Upper lobe of right lung (tissue), 1 donor: ENCODE measurements around the gene METTL2B. TPM values are rescaled to one million over a fixed set of nuclear protein-coding genes. Genes with fewer than 3 reads are reported as not detected.
"Not testable (repeated sequence)": the region's sequence is repeated elsewhere in the genome, so short reads cannot be mapped to it uniquely, and the experiment has no call there.

Experiments used
- ATAC-seq: fragments of 200-7000 bp; cut with Tn5 transposase; one replicate; pipeline ENCODE4 v1.9.1; 2020; ENCODE audit warnings: mild to moderate bottlenecking, moderate library complexity
- DNase-seq: peaks from one replicate; pipeline ENCODE4 v3.0.0-alpha.2; 2020
- H3K27ac ChIP-seq: fragments of 200-600 bp; one replicate; pipeline ENCODE4 v1.8.0; 2022
- H3K27me3 ChIP-seq: fragments of 200-600 bp; one replicate; pipeline ENCODE4 v1.8.0; 2022; ENCODE audit warnings: mild to moderate bottlenecking
- H3K36me3 ChIP-seq: fragments of 200-600 bp; one replicate; pipeline ENCODE4 v1.8.0; 2022
- H3K4me1 ChIP-seq: fragments of 200-600 bp; one replicate; pipeline ENCODE4 v1.8.0; 2022
- H3K4me3 ChIP-seq: fragments of 200-600 bp; one replicate; pipeline ENCODE4 v1.8.0; 2022; ENCODE audit warnings: mild to moderate bottlenecking
- H3K9me3 ChIP-seq: fragments of 200-600 bp; one replicate; pipeline ENCODE4 v1.8.0; 2022
- CTCF ChIP-seq: fragments of 200-600 bp; IDR thresholded peaks from one replicate; pipeline ENCODE4 v1.8.0; 2022; ENCODE audit warnings: antibody characterized with exemption
- intact Hi-C: fragments of 100-400 bp; cut with DNase I; formaldehyde crosslinking; loops from one replicate; pipeline ENCODE4 v1.11.0; 2022
- total RNA-seq: library from RNA; stranded (reverse); fragmentation: NEBNext Ultra II Directional; extraction: Animal tissue kit (Norgen Biotek cat#: 25700); gene quantifications from one replicate; pipeline ENCODE4 v1.2.1, GENCODE V29; 2021
- donor health status: DM: no; HTN: yes; CAD: no; lungs with severe emphysema.

METTL2B gene
- total RNA-seq, 1 donor from 2014 or later = 22.1 TPM

GRCh38 chr7:128530121-128530854 is 53.7 kb downstream of the METTL2B start:
- ATAC-seq = peak; percentile 13
- Histone ChIP-seq H3K4me3 (peak overlapping the region; percentile 73), H3K27ac (peak overlapping the region; percentile 95), H3K36me3 (peaks cover 15% of the 10 kb centered on the region), H3K4me1 (peaks cover 18% of the 10 kb centered on the region)
- H3K9me3 ChIP-seq, H3K27me3 ChIP-seq, DNase-seq, intact Hi-C loops: not testable (repeated sequence)

GRCh38 chr7:128530855-128531104 is 54.2 kb downstream of the METTL2B start:
- Histone ChIP-seq H3K27ac (peak overlapping the region; percentile 95), H3K27me3 (no peaks in the 10 kb centered on the region), H3K36me3 (peaks cover 19% of the 10 kb centered on the region), H3K4me1 (peaks cover 20% of the 10 kb centered on the region), H3K9me3 (no peaks in the 10 kb centered on the region), H3K4me3 (peak overlapping the region; percentile 73)
- ATAC-seq (no peak), DNase-seq (no peak)
- intact Hi-C loops = no loop called here
- TF ChIP-seq CTCF = no peak

GRCh38 chr7:128531105-128531954 is 54.8 kb downstream of the METTL2B start:
- Histone ChIP-seq H3K4me3 (peak overlapping the region; percentile 73), H3K27ac (peak overlapping the region; percentile 95), H3K36me3 (peaks cover 19% of the 10 kb centered on the region), H3K4me1 (peaks cover 20% of the 10 kb centered on the region)
- intact Hi-C loops, H3K9me3 ChIP-seq, H3K27me3 ChIP-seq: not testable (repeated sequence)
- ATAC-seq (peak; percentile 96), DNase-seq (peak; percentile 94)

GRCh38 chr7:128531955-128532478 is 55.5 kb downstream of the METTL2B start:
- H3K4me1 ChIP-seq = peaks cover 20% of the 10 kb centered on the region
- DNase-seq (peak; percentile 79), ATAC-seq (peak; percentile 4)
- peaks cover 25% of the 10 kb centered on the region for H3K36me3 ChIP-seq
- H3K9me3 ChIP-seq, intact Hi-C loops, H3K27me3 ChIP-seq: not testable (repeated sequence)
- peak overlapping the region; percentile 95 for H3K27ac ChIP-seq
- peak overlapping the region; percentile 73 for H3K4me3 ChIP-seq

- H3K9me3 ChIP-seq, intact Hi-C loops, ATAC-seq, H3K27me3 ChIP-seq, DNase-seq: not testable (repeated sequence)
- peaks cover 23% of the 10 kb centered on the region for H3K4me1 ChIP-seq
- H3K36me3 ChIP-seq = peaks cover 25% of the 10 kb centered on the region
- H3K4me3 ChIP-seq = peak overlapping the region; percentile 73
- peak overlapping the region; percentile 95 for H3K27ac ChIP-seq
Observed at GRCh38 chr7:128532956-128533355, 56.4 kb downstream of the METTL2B start.

GRCh38 chr7:128537410-128537809 is 60.9 kb downstream of the METTL2B start:
- DNase-seq, H3K4me3 ChIP-seq, H3K9me3 ChIP-seq, H3K27me3 ChIP-seq, intact Hi-C loops: not testable (repeated sequence)
- TF ChIP-seq CTCF = peak; percentile 45
- Histone ChIP-seq H3K36me3 (peaks cover 51% of the 10 kb centered on the region), H3K4me1 (peaks cover 25% of the 10 kb centered on the region), H3K27ac (peak overlapping the region; percentile 24)
- ATAC-seq = peak; percentile 88

- ATAC-seq, H3K27me3 ChIP-seq, intact Hi-C loops, DNase-seq, H3K4me3 ChIP-seq, H3K27ac ChIP-seq, H3K9me3 ChIP-seq: not testable (repeated sequence)
- Histone ChIP-seq H3K36me3 (peaks cover 58% of the 10 kb centered on the region), H3K4me1 (peaks cover 18% of the 10 kb centered on the region)
Observed at GRCh38 chr7:128542530-128542929, 66.0 kb downstream of the METTL2B start.

GRCh38 chr7:128543300-128543699 is 66.8 kb downstream of the METTL2B start:
- H3K9me3 ChIP-seq, intact Hi-C loops, H3K27me3 ChIP-seq, H3K4me3 ChIP-seq, DNase-seq, H3K27ac ChIP-seq, ATAC-seq: not testable (repeated sequence)
- peaks cover 13% of the 10 kb centered on the region for H3K4me1 ChIP-seq
- peaks cover 57% of the 10 kb centered on the region for H3K36me3 ChIP-seq

GRCh38 chr7:128546319-128546851 is 69.8 kb downstream of the METTL2B start:
- H3K4me3 ChIP-seq, ATAC-seq, H3K27ac ChIP-seq, DNase-seq, H3K27me3 ChIP-seq, intact Hi-C loops, H3K9me3 ChIP-seq: not testable (repeated sequence)
- Histone ChIP-seq H3K4me1 (peaks cover 13% of the 10 kb centered on the region), H3K36me3 (peaks cover 51% of the 10 kb centered on the region)
